Endothelial cell of umbilical vein (primary cell): ENCODE results near the gene GTF2H3. TPM values are rescaled to one million over a fixed set of nuclear protein-coding genes. Genes with fewer than 3 reads are reported as not detected.

ENCODE experiments used
- Bru-seq: library from RNA; stranded (reverse); fragments of 400-500 nt; gene quantifications from one replicate; lab custom pipeline; 2021; lab: Mats Ljungman, UMichigan
- BruChase-seq, 2 experiments: library from RNA; stranded (reverse); fragments of 400-500 nt; gene quantifications; one replicate each; lab custom pipeline; 2021; lab: Mats Ljungman, UMichigan
- BruUV-seq: library from RNA; stranded (reverse); fragments of 400-500 nt; replicated peaks from 2 replicates; lab custom pipeline; 2021; lab: Mats Ljungman, UMichigan
- CTCF ChIA-PET: fragments of 300-600, 350-600 bp; sonication (Branson Sonifier 250); formaldehyde crosslinking; loops from one replicate; lab custom pipeline; 2021; ENCODE audit warnings: antibody characterized with exemption, inconsistent platforms; lab: Charles Lee
- POLR2A ChIA-PET: fragments of 300-600, 350-600 bp; sonication (Branson Sonifier 250); formaldehyde crosslinking; loops from one replicate; lab custom pipeline; 2021; ENCODE audit warnings: antibody characterized with exemption, inconsistent platforms; lab: Charles Lee
- DNase-seq: peaks from one replicate; pipeline ENCODE4 v3.0.0-alpha.2; 2011; ENCODE audit warnings: low read depth, low spot score
- FAIRE-seq: peaks from 2 replicates; lab custom pipeline; 2011; peaks lifted over from hg19 to GRCh38; lab: Jason Lieb, UNC
- H2AFZ ChIP-seq: 2 replicates; pipeline ENCODE4 v1.6.0; 2012; ENCODE audit warnings: low read depth, low read length, control low read depth, inconsistent platforms
- H3K27ac ChIP-seq: 2 replicates; pipeline ENCODE4 v1.5.1; 2011; ENCODE audit warnings: low read depth, mild to moderate bottlenecking, control low read depth, low read length, moderate library complexity; ENCODE audit not compliant: insufficient read depth
- H3K27me3 ChIP-seq, 2 experiments: 2 replicates each; pipeline versions ENCODE4 v1.6.0 to v1.6.1; 2011; ENCODE audit warnings: low read length in 2 of 2, mixed read lengths in 1 of 2; ENCODE audit not compliant: control insufficient read depth in 2 of 2, insufficient read depth in 2 of 2
- H3K36me3 ChIP-seq, 2 experiments: 2 replicates in 1 of 2; 3 replicates in 1 of 2; pipeline ENCODE4 v1.5.1; 2011; ENCODE audit warnings: low read length in 2 of 2, mild to moderate bottlenecking in 1 of 2, moderate library complexity in 1 of 2; ENCODE audit not compliant: control insufficient read depth in 2 of 2, insufficient read depth in 2 of 2; ENCODE audit errors: extremely low read depth in 1 of 2
- H3K4me1 ChIP-seq: 3 replicates; pipeline ENCODE4 v1.5.1; 2011; ENCODE audit warnings: mild to moderate bottlenecking, low read length; ENCODE audit not compliant: control insufficient read depth, insufficient read depth; ENCODE audit errors: extremely low read depth
- H3K4me2 ChIP-seq: 2 replicates; pipeline ENCODE4 v1.6.1; 2011; ENCODE audit warnings: low read length, control low read depth, mixed read lengths; ENCODE audit not compliant: insufficient read depth
- H3K4me3 ChIP-seq, 3 experiments: fragments of 200-600 bp in 1 of 3; sonication (generic), shearing (Covaris generic) in 1 of 3; replicated peaks in 1 of 3; 2 replicates each; pipeline ENCODE4 v1.5.1; 2011 to 2016; ENCODE audit warnings: control low read depth in 3 of 3, low read length in 3 of 3, mild to moderate bottlenecking in 2 of 3, inconsistent platforms in 1 of 3, low read depth in 1 of 3, moderate library complexity in 1 of 3; ENCODE audit not compliant: insufficient read depth in 1 of 3
- H3K79me2 ChIP-seq: 2 replicates; pipeline ENCODE4 v1.6.0; 2012; ENCODE audit warnings: low read length, inconsistent platforms; ENCODE audit not compliant: control insufficient read depth, insufficient read depth
- H3K9ac ChIP-seq: replicated peaks from 2 replicates; pipeline ENCODE3; 2011; ENCODE audit warnings: low read length, control low read depth; ENCODE audit not compliant: insufficient read depth; ENCODE audit errors: extremely low read depth
- H3K9me1 ChIP-seq: replicated peaks from 3 replicates; pipeline ENCODE4 v1.6.0; 2011; ENCODE audit warnings: mild to moderate bottlenecking, low read length; ENCODE audit not compliant: control insufficient read depth, insufficient read depth; ENCODE audit errors: extremely low read depth
- H3K9me3 ChIP-seq: replicated peaks from 2 replicates; pipeline ENCODE4 v1.5.1; 2012; ENCODE audit warnings: low read length, inconsistent platforms; ENCODE audit not compliant: control insufficient read depth, insufficient read depth
- H4K20me1 ChIP-seq: replicated peaks from 2 replicates; pipeline ENCODE3; 2011; ENCODE audit warnings: mild to moderate bottlenecking, low read length; ENCODE audit not compliant: control insufficient read depth, insufficient read depth; ENCODE audit errors: extremely low read depth
- CTCF ChIP-seq, 2 donors: IDR thresholded peaks; 1 replicate in 1 of 2; 2 replicates in 1 of 2; pipeline ENCODE4 v1.5.1; 2011; ENCODE audit warnings: low read length in 2 of 2, mild to moderate bottlenecking in 2 of 2, moderate library complexity in 2 of 2, control low read depth in 1 of 2, inconsistent platforms in 1 of 2, low read depth in 1 of 2; ENCODE audit not compliant: insufficient read depth in 1 of 2; ENCODE audit errors: extremely low read depth in 1 of 2
- EZH2 ChIP-seq: IDR thresholded peaks from 2 replicates; pipeline ENCODE4 v1.6.1; 2012; ENCODE audit warnings: borderline replicate concordance, low read depth, mild to moderate bottlenecking, moderate library complexity, low read length, inconsistent platforms; ENCODE audit not compliant: severe bottlenecking
- FOS ChIP-seq: IDR thresholded peaks from 2 replicates; pipeline ENCODE4 v1.6.1; 2011; ENCODE audit warnings: mild to moderate bottlenecking, low read length, moderate library complexity, borderline replicate concordance; ENCODE audit not compliant: insufficient read depth
- GATA2 ChIP-seq: IDR thresholded peaks from 2 replicates; pipeline ENCODE4 v1.7.0; 2011; ENCODE audit warnings: low read depth, mild to moderate bottlenecking, moderate library complexity, mixed read lengths, low read length; ENCODE audit not compliant: insufficient read length, insufficient read depth
- JUN ChIP-seq: IDR thresholded peaks from 2 replicates; pipeline ENCODE4 v1.6.1; 2011; ENCODE audit warnings: borderline replicate concordance, low read depth; ENCODE audit not compliant: insufficient read length, insufficient read depth
- MAX ChIP-seq: IDR thresholded peaks from 2 replicates; pipeline ENCODE4 v1.6.1; 2011; ENCODE audit not compliant: insufficient read depth, insufficient read length
- MYC ChIP-seq: IDR thresholded peaks from one replicate; pipeline ENCODE4 v1.6.1; 2011; ENCODE audit warnings: mild to moderate bottlenecking, low read depth, low read length
- POLR2A ChIP-seq: IDR thresholded peaks from 2 replicates; pipeline ENCODE4 v1.6.1; 2012; ENCODE audit warnings: low read depth, mild to moderate bottlenecking, control low read depth, low read length
- POLR2AphosphoS5 ChIP-seq: IDR thresholded peaks from 2 replicates; pipeline ENCODE4 v1.6.1; 2012; ENCODE audit warnings: low read depth, mild to moderate bottlenecking, control low read depth, low read length, moderate library complexity; ENCODE audit not compliant: insufficient read depth
- dilution Hi-C: fragments of 300-500 bp; cut with MboI; formaldehyde crosslinking; loops from one replicate; pipeline ENCODE4 v1.15.0; 2019; ENCODE audit warnings: low sequenced_read_pairs; ENCODE audit not compliant: extremely low pct_ligation_motif_present
- intact Hi-C: fragments of 100-400 bp; cut with micrococcal nuclease; formaldehyde crosslinking; loops from one replicate; pipeline ENCODE4 v1.10.0; 2022
- long read RNA-seq: library from polyadenylated mRNA; stranded (forward); transcript quantifications from one replicate; pipeline ENCODE4 v2.0.0, GENCODE V29; 2021
- polyA minus RNA-seq, 3 experiments: library from RNA; depleted of rRNA, polyadenylated mRNA; stranded (reverse); fragments of >200 nt; gene quantifications; 1 replicate in 1 of 3; 2 replicates in 2 of 3; pipeline ENCODE4 v1.2.3, GENCODE V29; 2011
- polyA plus RNA-seq, 4 experiments: library from polyadenylated mRNA; depleted of rRNA in 3 of 4; stranded (reverse) in 3 of 4; unstranded in 1 of 4; fragments of >200 nt; gene quantifications; 2 replicates each; pipeline versions ENCODE4 v1.2.1 to v1.2.3, GENCODE V29; 2011 to 2012; ENCODE audit warnings: missing spikeins in 1 of 4
- total RNA-seq: library from RNA; stranded (reverse); gene quantifications from 2 replicates; pipeline ENCODE4 v1.2.3, GENCODE V29; 2021

The GTF2H3 gene
- total RNA-seq (28.7 and 31.3 TPM in 2 replicates), polyA plus RNA-seq (17.8 and 19.3 TPM in 2 replicates), polyA minus RNA-seq (29.9 and 31.5 TPM in 2 replicates), Bru-seq, nascent RNA (percentile 70 among the genes with signal in this experiment), BruChase-seq, experiment 1, labeled RNA remaining after a 6-hour chase (percentile 79 among the genes with signal in this experiment), BruChase-seq, experiment 2, labeled RNA remaining after a 2-hour chase (percentile 74 among the genes with signal in this experiment)
- polyA plus RNA-seq (2011; cell fraction: cytosol; rRNA removed): 26.7 and 27.3 TPM in 2 replicates
- polyA plus RNA-seq (2011; cell fraction: nucleus; rRNA removed): 14.4 and 16.2 TPM in 2 replicates
- 38.0 and 50.6 TPM in 2 replicates for polyA plus RNA-seq (2012)
- 19.8 TPM for polyA minus RNA-seq (2011; cell fraction: cytosol; rRNA and poly(A)+ RNA removed)
- polyA minus RNA-seq (2011; cell fraction: nucleus; rRNA and poly(A)+ RNA removed): 12.2 and 13.8 TPM in 2 replicates
- long read RNA-seq, transcript GTF2H3-212 (13 exons, 3,329 nt): major isoform, 5 of 10 reads
- long read RNA-seq, partial matches to known transcripts: 3 of 10 reads
- long read RNA-seq, other reads (novel, unspliced or antisense): 2 of 10 reads

GRCh38 chr12:123633379-123634141 is at the start of gene GTF2H3, which contains the start of gene EIF2B1:
GTF2H3 (plus strand) TSS chr12:123633829; CDS start chr12:123633860, 31 bp downstream.
EIF2B1 (minus strand) TSS chr12:123633686; CDS start chr12:123633557, 129 bp downstream.
- no peaks in the 10 kb centered on the region for H4K20me1 ChIP-seq
- H2AFZ ChIP-seq: peak within 1 kb of the TSS; percentile 85
- no peak for TF ChIP-seq JUN
- peak; percentile 57 for TF ChIP-seq MAX
- no peak for TF ChIP-seq EZH2
- TF ChIP-seq POLR2A: peak; percentile 98
- TF ChIP-seq FOS: no peak
- TF ChIP-seq POLR2AphosphoS5: peak; percentile 99
- TF ChIP-seq CTCF (IDR thresholded peaks at IDR 0.05; ENCODE audit: extremely low read depth in 1 of 2, insufficient read depth in 1 of 2, low read depth in 1 of 2, low read length in 2 of 2): no peak
- TF ChIP-seq GATA2: no peak
- TF ChIP-seq MYC: peak; percentile 78
- no peaks in the 10 kb centered on the region for H3K9me3 ChIP-seq
- FAIRE-seq (peak; percentile 99), DNase-seq (peak; percentile 96)
- peaks cover 22% of the 10 kb centered on the region for H3K79me2 ChIP-seq
- peak within 1 kb of the TSS; percentile 74 for H3K27ac ChIP-seq
- peaks cover 11% of the 10 kb centered on the region for H3K4me1 ChIP-seq
- POLR2A ChIA-PET: no interaction called here
- CTCF ChIA-PET: no interaction called here
- intact Hi-C loops (loop anchor here (5.0 kb wide), 1 partner anchor 339 kb away; the partner anchor contains the start of genes CCDC92 and ZNF664), dilution Hi-C loops (no loop called here)
- H3K9me1 ChIP-seq: no peaks in the 10 kb centered on the region
- H3K4me3 ChIP-seq: peak within 1 kb of the TSS; percentile 92 to 97 (median 96)
- H3K36me3 ChIP-seq: peaks cover 5 to 10% of the 10 kb centered on the region in 2 experiments
- H3K27me3 ChIP-seq: no peaks in the 10 kb centered on the region
- H3K4me2 ChIP-seq: peak within 1 kb of the TSS; percentile 90
- BruUV-seq: TSS peak; percentile 96
- H3K9ac ChIP-seq: peak within 1 kb of the TSS; percentile 98
